Renal cortex interstitium (tissue), 3 donors: ENCODE data around the gene ATP6AP2. TPM values are rescaled to one million over a fixed set of nuclear protein-coding genes. Genes with fewer than 3 reads are reported as not detected.

ENCODE experiments used
- polyA plus RNA-seq, 3 donors: library from polyadenylated mRNA; unstranded; fragments of 120-200 nt; gene quantifications; one replicate each; pipeline ENCODE4 v1.2.1, GENCODE V29; 2013; ENCODE audit not compliant: insufficient read length in 3 of 3

Gene ATP6AP2
- polyA plus RNA-seq, 3 donors: 173 to 196 (median 185) TPM

Other genes starting within 250 kb of the ATP6AP2 start
- gene MPC1L, start 42.5 kb downstream of the ATP6AP2 start, polyA plus RNA-seq: not detected
- gene CXorf38, start 66.6 kb downstream of the ATP6AP2 start, polyA plus RNA-seq: 10 to 100 TPM in 2 of 3 donors, 1 to 10 TPM in 1; 10.0 to 12.5 (median 12.3) TPM
- 10 to 100 TPM; 41.3 to 56.4 (median 48.8) TPM for gene MED14, start 154.6 kb downstream of the ATP6AP2 start, polyA plus RNA-seq